Left lung (tissue), 10 donors: ENCODE data around the gene SZT2. TPM values are rescaled to one million over a fixed set of nuclear protein-coding genes. Genes with fewer than 3 reads are reported as not detected.

Source experiments
- ATAC-seq: fragments of 200-7000 bp; cut with Tn5 transposase; one replicate; pipeline ENCODE4 v1.9.1; 2020; ENCODE audit warnings: moderate library complexity
- DNase-seq, 4 donors: peaks; one replicate each; pipeline ENCODE4 v3.0.0-alpha.2; 2013 to 2020
- H3K27ac ChIP-seq, 2 donors: fragments of 200-600 bp; sonication (generic) in 1 of 2; one replicate each; pipeline versions ENCODE4 v1.5.0 to v1.8.0; 2020 to 2021
- H3K27me3 ChIP-seq, 2 donors: fragments of 200-600 bp; sonication (generic) in 1 of 2; one replicate each; pipeline versions ENCODE4 v1.5.0 to v1.8.0; 2020 to 2021
- H3K36me3 ChIP-seq, 2 donors: fragments of 200-600 bp; sonication (generic) in 1 of 2; one replicate each; pipeline versions ENCODE4 v1.5.0 to v1.8.0; 2020 to 2021
- H3K4me1 ChIP-seq, 2 donors: fragments of 200-600 bp; one replicate each; pipeline ENCODE4 v1.8.0; 2021
- H3K4me3 ChIP-seq, 2 donors: fragments of 200-600 bp; sonication (generic) in 1 of 2; one replicate each; pipeline versions ENCODE4 v1.5.0 to v1.8.0; 2020 to 2021; ENCODE audit warnings: mild to moderate bottlenecking in 1 of 2
- H3K9me3 ChIP-seq, 2 donors: fragments of 200-600 bp; sonication (generic) in 1 of 2; one replicate each; pipeline versions ENCODE4 v1.5.0 to v1.8.0; 2020 to 2021
- intact Hi-C, 2 donors: fragments of 100-400 bp; cut with DNase I; formaldehyde crosslinking; loops; one replicate each; pipeline versions ENCODE4 v1.11.2 to v1.14.2; 2022
- polyA plus RNA-seq, 6 donors: library from polyadenylated mRNA; unstranded; fragments of 120-200 nt; gene quantifications; one replicate each; pipeline ENCODE4 v1.2.1, GENCODE V29; 2013; ENCODE audit not compliant: insufficient read length in 6 of 6
- total RNA-seq, 2 donors: library from RNA; stranded (reverse); fragmentation: NEBNext Ultra II Directional; extraction: Animal tissue kit (Norgen Biotek cat#: 25700); gene quantifications; one replicate each; pipeline ENCODE4 v1.2.1, GENCODE V29; 2021
- TF ChIP-seq, protein P1 (sequence below), 2 donors: fragments of 200-600 bp; sonication (generic) in 1 of 2; IDR thresholded peaks; one replicate each; pipeline versions ENCODE4 v1.5.0 to v1.8.0; 2021; ENCODE audit warnings: antibody characterized with exemption in 2 of 2
- donor health status: DM: no; HTN: yes; CAD: no.
- donor health status: DM: no; HTN: no; CAD: no.

SZT2 gene
- total and polyA plus RNA-seq, 8 donors = 25.3 to 68.0 (median 33.1) TPM

DNA sequence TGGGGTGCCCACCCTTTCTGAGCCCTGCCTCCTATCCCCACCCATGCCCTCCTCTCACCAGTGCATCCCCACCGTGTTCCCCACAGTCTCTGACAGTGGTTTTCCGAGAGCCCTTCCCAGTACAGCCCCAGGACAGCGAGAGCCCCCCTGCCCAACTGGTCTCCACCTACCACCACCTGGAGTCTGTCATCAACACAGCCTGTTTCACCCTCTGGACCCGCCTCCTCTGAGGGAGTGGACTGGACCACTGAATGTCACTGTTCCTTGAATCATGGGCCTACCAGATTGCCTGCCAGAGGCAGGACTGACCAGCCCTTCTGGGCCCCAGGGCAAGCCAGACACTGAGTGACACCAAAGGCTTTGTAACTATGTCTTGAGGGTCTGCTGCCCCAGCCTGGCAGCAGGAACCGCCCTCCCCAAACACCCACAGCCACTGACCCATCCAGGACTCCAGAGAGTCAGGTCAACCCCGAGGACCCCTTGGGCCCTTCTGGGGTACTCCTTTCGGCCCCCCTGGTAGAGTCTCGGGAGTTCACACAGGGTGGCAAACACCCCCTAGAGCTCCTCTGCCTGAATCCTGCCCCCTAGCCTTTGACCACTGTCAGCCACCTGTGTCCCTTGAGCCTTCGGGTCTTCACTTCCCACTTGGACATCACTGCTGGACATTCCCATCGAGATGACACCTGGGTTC lies 60.7 kb downstream of the SZT2 start:
- DNase-seq = no peak
- H3K27me3 ChIP-seq = no peaks in the 10 kb centered on the region
- H3K4me3 ChIP-seq = no peak overlapping the region
- H3K4me1 ChIP-seq = peaks cover 0 to 14% of the 10 kb centered on the region in 2 donors
- TF ChIP-seq, protein P1, sequence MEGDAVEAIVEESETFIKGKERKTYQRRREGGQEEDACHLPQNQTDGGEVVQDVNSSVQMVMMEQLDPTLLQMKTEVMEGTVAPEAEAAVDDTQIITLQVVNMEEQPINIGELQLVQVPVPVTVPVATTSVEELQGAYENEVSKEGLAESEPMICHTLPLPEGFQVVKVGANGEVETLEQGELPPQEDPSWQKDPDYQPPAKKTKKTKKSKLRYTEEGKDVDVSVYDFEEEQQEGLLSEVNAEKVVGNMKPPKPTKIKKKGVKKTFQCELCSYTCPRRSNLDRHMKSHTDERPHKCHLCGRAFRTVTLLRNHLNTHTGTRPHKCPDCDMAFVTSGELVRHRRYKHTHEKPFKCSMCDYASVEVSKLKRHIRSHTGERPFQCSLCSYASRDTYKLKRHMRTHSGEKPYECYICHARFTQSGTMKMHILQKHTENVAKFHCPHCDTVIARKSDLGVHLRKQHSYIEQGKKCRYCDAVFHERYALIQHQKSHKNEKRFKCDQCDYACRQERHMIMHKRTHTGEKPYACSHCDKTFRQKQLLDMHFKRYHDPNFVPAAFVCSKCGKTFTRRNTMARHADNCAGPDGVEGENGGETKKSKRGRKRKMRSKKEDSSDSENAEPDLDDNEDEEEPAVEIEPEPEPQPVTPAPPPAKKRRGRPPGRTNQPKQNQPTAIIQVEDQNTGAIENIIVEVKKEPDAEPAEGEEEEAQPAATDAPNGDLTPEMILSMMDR (IDR thresholded peaks at IDR 0.05) = no peak
- no peaks in the 10 kb centered on the region for H3K9me3 ChIP-seq
- ATAC-seq = no peak
- peaks cover 5 to 69% of the 10 kb centered on the region in 2 donors for H3K36me3 ChIP-seq
- no peak overlapping the region for H3K27ac ChIP-seq
- intact Hi-C loops = no loop called here

DNA sequence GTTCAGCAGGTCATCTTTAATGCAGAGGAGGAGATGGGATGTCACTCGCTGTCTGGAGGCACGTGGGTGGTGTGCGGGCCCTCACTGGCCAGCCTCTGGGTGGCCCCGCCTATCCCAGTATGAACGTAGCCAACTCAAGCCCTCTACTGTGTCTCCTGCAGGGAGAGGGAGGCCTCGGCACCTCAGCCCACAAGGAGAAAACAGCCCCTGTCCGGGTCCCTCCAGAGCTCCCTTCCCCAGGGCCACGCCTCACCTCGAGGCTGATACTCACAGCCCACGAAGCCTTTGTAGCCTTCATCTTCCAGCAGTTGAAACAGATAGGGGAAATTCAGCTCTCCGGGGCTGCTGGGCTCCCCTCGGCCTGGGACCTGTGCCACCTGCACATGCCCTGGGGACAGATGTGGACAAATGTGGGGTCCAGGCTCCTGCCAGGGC lies 61.5 kb downstream of the SZT2 start:
- Histone ChIP-seq H3K27ac (no peak overlapping the region), H3K36me3 (peaks cover 5 to 62% of the 10 kb centered on the region in 2 donors), H3K4me3 (no peak overlapping the region), H3K9me3 (no peaks in the 10 kb centered on the region), H3K27me3 (no peaks in the 10 kb centered on the region), H3K4me1 (peaks cover 0 to 14% of the 10 kb centered on the region in 2 donors)
- intact Hi-C loops = no loop called here
- no peak for DNase-seq
- TF ChIP-seq, protein P1 (IDR thresholded peaks at IDR 0.05) = no peak
- no peak for ATAC-seq

DNA sequence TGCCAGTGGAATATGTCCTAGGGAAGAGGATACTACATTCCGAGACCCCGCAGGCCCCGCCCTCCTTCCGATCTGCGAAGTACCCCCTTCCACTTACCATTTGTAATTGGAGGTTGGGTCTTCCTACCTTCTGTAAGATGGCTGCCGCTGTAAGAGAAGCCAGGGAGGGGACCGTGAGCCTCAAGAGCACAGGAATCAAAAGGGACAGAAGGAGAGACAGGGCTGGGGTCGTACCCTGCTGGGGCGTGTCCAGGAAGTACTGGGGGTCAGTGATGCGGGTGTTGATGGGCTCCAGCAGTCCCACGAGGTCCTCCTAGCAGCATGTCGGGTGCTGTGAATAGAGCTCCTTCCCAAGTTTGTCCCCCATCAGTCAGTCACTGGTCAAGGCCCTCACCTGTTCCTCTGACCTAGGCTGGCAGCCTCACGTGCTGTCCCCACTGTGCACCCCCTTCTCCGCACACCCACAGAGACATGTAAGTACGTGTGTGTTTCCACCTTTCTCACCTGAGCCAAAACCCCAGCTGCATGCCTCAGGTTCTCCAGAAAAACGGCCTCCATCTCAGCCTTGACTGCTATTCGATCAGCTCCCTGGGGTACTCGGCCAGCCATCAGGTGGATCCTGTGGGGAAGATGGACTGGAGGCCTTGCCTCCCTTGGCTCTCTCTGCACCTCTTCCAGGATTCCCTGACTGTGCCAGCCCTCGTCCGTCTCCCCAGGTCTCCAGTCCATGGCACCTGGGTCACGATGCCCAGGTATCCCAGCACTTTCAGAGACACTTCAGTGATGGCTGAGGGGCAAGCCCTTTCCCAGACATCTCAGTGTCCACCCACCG lies 62.2 kb downstream of the SZT2 start:
- Histone ChIP-seq H3K4me1 (peaks cover 0 to 14% of the 10 kb centered on the region in 2 donors), H3K27me3 (no peaks in the 10 kb centered on the region), H3K27ac (no peak overlapping the region), H3K36me3 (peaks cover 5 to 54% of the 10 kb centered on the region in 2 donors), H3K4me3 (no peak overlapping the region), H3K9me3 (no peaks in the 10 kb centered on the region)
- DNase-seq (no peak), ATAC-seq (no peak)
- TF ChIP-seq, protein P1 (IDR thresholded peaks at IDR 0.05) = no peak
- intact Hi-C loops = no loop called here

GRCh38 chr1:43452789-43453441 lies 63.2 kb downstream of the SZT2 start:
- H3K4me1 ChIP-seq = peaks cover 0 to 14% of the 10 kb centered on the region in 2 donors
- H3K9me3 ChIP-seq = no peaks in the 10 kb centered on the region
- ATAC-seq (peak; percentile 3), DNase-seq (no peak)
- intact Hi-C loops = no loop called here
- TF ChIP-seq, protein P1 (IDR thresholded peaks at IDR 0.05) = no peak
- peak overlapping the region; percentile 48 to 54 for H3K4me3 ChIP-seq
- peaks cover 5 to 44% of the 10 kb centered on the region in 2 donors for H3K36me3 ChIP-seq
- no peaks in the 10 kb centered on the region for H3K27me3 ChIP-seq
- H3K27ac ChIP-seq = peak overlapping the region; percentile 83 to 89
